22Rv1 (cell line): ENCODE data around the gene SFTPA2.

ENCODE experiments used
- CTCF ChIP-seq: fragments of 450-650 bp; IDR thresholded peaks from 2 replicates; pipeline ENCODE4 v1.5.1; 2017; ENCODE audit warnings: mild to moderate bottlenecking
- ZFX ChIP-seq: fragments of 450-650 bp; IDR thresholded peaks from 2 replicates; pipeline ENCODE4 v1.6.1; 2017; ENCODE audit warnings: antibody characterized with exemption, borderline replicate concordance

- TF ChIP-seq CTCF: no peak
- TF ChIP-seq ZFX: no peak
These were observed 4.6 kb downstream of the SFTPA2 start for GRCh38 chr10:79555354-79556309.
